H9 (cell line): ENCODE data around the gene TLR3. TPM values are rescaled to one million over a fixed set of nuclear protein-coding genes. Genes with fewer than 3 reads are reported as not detected.

Experiments
- DNase-seq: peaks from one replicate; pipeline ENCODE4 v3.0.0-alpha.2; 2017
- H2AFZ ChIP-seq: one replicate; pipeline ENCODE4 v1.6.1; 2013; ENCODE audit warnings: mild to moderate bottlenecking, low read length, control low read depth, moderate library complexity
- H2AK5ac ChIP-seq: 2 replicates; pipeline ENCODE4 v1.6.1; 2013; ENCODE audit warnings: low read length, control low read depth, mixed read lengths; ENCODE audit not compliant: insufficient read length
- H2BK120ac ChIP-seq: one replicate; pipeline ENCODE4 v1.6.1; 2013; ENCODE audit warnings: low read depth, mild to moderate bottlenecking, low read length, control low read depth, inconsistent platforms; ENCODE audit not compliant: poor library complexity, severe bottlenecking
- H2BK12ac ChIP-seq: 2 replicates; pipeline ENCODE4 v1.6.1; 2013; ENCODE audit warnings: low read length, control low read depth, mixed read lengths, low read depth; ENCODE audit not compliant: insufficient read length
- H2BK15ac ChIP-seq: 2 replicates; pipeline ENCODE4 v1.6.1; 2013; ENCODE audit warnings: low read depth, low read length, control low read depth
- H2BK20ac ChIP-seq: one replicate; pipeline ENCODE4 v1.6.1; 2013; ENCODE audit warnings: low read depth, mild to moderate bottlenecking, low read length, control low read depth, inconsistent platforms; ENCODE audit not compliant: poor library complexity, severe bottlenecking
- H2BK5ac ChIP-seq: 2 replicates; pipeline ENCODE4 v1.6.1; 2013; ENCODE audit warnings: low read length, control low read depth, mixed read lengths; ENCODE audit not compliant: insufficient read length
- H3K14ac ChIP-seq: 2 replicates; pipeline ENCODE4 v1.6.1; 2013; ENCODE audit warnings: low read length, control low read depth; ENCODE audit not compliant: insufficient read depth
- H3K18ac ChIP-seq: 2 replicates; pipeline ENCODE4 v1.6.1; 2013; ENCODE audit warnings: low read depth, mild to moderate bottlenecking, mixed read lengths, low read length, control low read depth; ENCODE audit not compliant: insufficient read length
- H3K23ac ChIP-seq: 2 replicates; pipeline ENCODE4 v1.6.1; 2013; ENCODE audit warnings: low read length, control low read depth, mixed read lengths, low read depth; ENCODE audit not compliant: insufficient read length
- H3K23me2 ChIP-seq: 2 replicates; pipeline ENCODE4 v1.6.1; 2013; ENCODE audit warnings: low read depth, mild to moderate bottlenecking, mixed read lengths, low read length, control low read depth; ENCODE audit not compliant: insufficient read length, poor library complexity, severe bottlenecking
- H3K27ac ChIP-seq: 2 replicates; pipeline ENCODE4 v1.5.1; 2013; ENCODE audit warnings: low read length, control low read depth, mixed read lengths, low read depth; ENCODE audit not compliant: insufficient read length
- H3K27me3 ChIP-seq: 2 replicates; pipeline ENCODE4 v1.6.1; 2013; ENCODE audit warnings: low read length, control low read depth, inconsistent platforms; ENCODE audit not compliant: insufficient read depth
- H3K4ac ChIP-seq: 2 replicates; pipeline ENCODE4 v1.6.1; 2013; ENCODE audit warnings: low read depth, mild to moderate bottlenecking, control low read depth, inconsistent platforms, low read length, moderate library complexity
- H3K4me1 ChIP-seq: 2 replicates; pipeline ENCODE4 v1.6.1; 2013; ENCODE audit warnings: low read length, control low read depth, inconsistent platforms; ENCODE audit not compliant: insufficient read depth
- H3K4me2 ChIP-seq: 2 replicates; pipeline ENCODE4 v1.6.1; 2013; ENCODE audit warnings: low read length, control low read depth, mixed read lengths; ENCODE audit not compliant: insufficient read length, insufficient read depth
- H3K56ac ChIP-seq: 2 replicates; pipeline ENCODE4 v1.6.1; 2013; ENCODE audit warnings: low read depth, mild to moderate bottlenecking, mixed read lengths, low read length, control low read depth; ENCODE audit not compliant: insufficient read length
- H3K79me1 ChIP-seq: 2 replicates; pipeline ENCODE4 v1.6.1; 2013; ENCODE audit warnings: low read depth, mild to moderate bottlenecking, moderate library complexity, low read length, control low read depth, inconsistent platforms; ENCODE audit not compliant: insufficient read depth, poor library complexity, severe bottlenecking
- H3K79me2 ChIP-seq: 2 replicates; pipeline ENCODE4 v1.6.1; 2013; ENCODE audit warnings: low read length, control low read depth, inconsistent platforms; ENCODE audit not compliant: insufficient read depth
- H3K9ac ChIP-seq: 2 replicates; pipeline ENCODE4 v1.6.1; 2013; ENCODE audit warnings: low read length, control low read depth, mixed read lengths; ENCODE audit not compliant: insufficient read length; ENCODE audit errors: extremely low read depth
- H3K9me3 ChIP-seq: one replicate; pipeline ENCODE4 v1.6.1; 2013; ENCODE audit warnings: low read depth, low read length, inconsistent platforms; ENCODE audit not compliant: control insufficient read depth
- H3T11ph ChIP-seq: one replicate; pipeline ENCODE4 v1.6.1; 2013; ENCODE audit warnings: mild to moderate bottlenecking, low read length, control low read depth, inconsistent platforms
- H4K20me1 ChIP-seq: one replicate; pipeline ENCODE4 v1.6.1; 2013; ENCODE audit not compliant: control insufficient read depth, insufficient read length, insufficient read depth
- H4K5ac ChIP-seq: 2 replicates; pipeline ENCODE4 v1.6.1; 2013; ENCODE audit warnings: low read depth, mild to moderate bottlenecking, mixed read lengths, low read length, control low read depth; ENCODE audit not compliant: insufficient read length
- H4K8ac ChIP-seq: replicated peaks from 2 replicates; pipeline ENCODE4 v1.6.1; 2013; ENCODE audit warnings: low read length, control low read depth, mixed read lengths, low read depth; ENCODE audit not compliant: insufficient read length
- H4K91ac ChIP-seq: 2 replicates; pipeline ENCODE4 v1.6.1; 2013; ENCODE audit warnings: low read depth, mild to moderate bottlenecking, moderate library complexity, mixed read lengths, low read length, control low read depth; ENCODE audit not compliant: insufficient read length
- H3K27ac Mint-ChIP-seq, 3 experiments: 2 replicates in 2 of 3; 3 replicates in 1 of 3; pipeline ENCODE4 v1.8.0; 2020 to 2021; ENCODE audit warnings: mixed read lengths in 3 of 3, mild to moderate bottlenecking in 1 of 3, moderate library complexity in 1 of 3
- H3K27me3 Mint-ChIP-seq: 2 replicates; pipeline ENCODE4 v1.8.0; 2021; ENCODE audit warnings: low read depth, mild to moderate bottlenecking, moderate library complexity, mixed read lengths
- H3K36me3 Mint-ChIP-seq, 3 experiments: 2 replicates in 2 of 3; 3 replicates in 1 of 3; pipeline ENCODE4 v1.8.0; 2020 to 2021; ENCODE audit warnings: low read depth in 3 of 3, mixed read lengths in 3 of 3; ENCODE audit not compliant: insufficient read depth in 1 of 3
- H3K4me1 Mint-ChIP-seq, 2 experiments: 2 replicates each; pipeline ENCODE4 v1.8.0; 2020; ENCODE audit warnings: mixed read lengths in 2 of 2
- H3K4me3 Mint-ChIP-seq, 2 experiments: 2 replicates in 1 of 2; 3 replicates in 1 of 2; pipeline ENCODE4 v1.8.0; 2020 to 2021; ENCODE audit warnings: mild to moderate bottlenecking in 2 of 2, mixed read lengths in 2 of 2, moderate library complexity in 1 of 2
- H3K9me3 Mint-ChIP-seq, 2 experiments: 2 replicates in 1 of 2; 3 replicates in 1 of 2; pipeline ENCODE4 v1.8.0; 2020; ENCODE audit warnings: mild to moderate bottlenecking in 2 of 2, mixed read lengths in 2 of 2, moderate library complexity in 1 of 2
- WGBS: extraction: QIAGEN DNeasy Blood & Tissue Kit; methylation state at CpG from one replicate; pipeline ENCODE4 v1.1.7; 2013; ENCODE audit warnings: missing lambda C conversion rate, low lambda C conversion rate, mixed read lengths; ENCODE audit not compliant: insufficient read length; ENCODE audit errors: extremely low coverage; 5-methylcytosine and 5-hydroxymethylcytosine counted together
- total RNA-seq: library from RNA; stranded (reverse); gene quantifications from 2 replicates; pipeline ENCODE4 v1.2.1, GENCODE V29; 2021
- TF ChIP-seq, protein P1 (sequence below): fragments of 200-600 bp; sonication (generic); conservative IDR thresholded peaks from 3 replicates; pipeline ENCODE4 v1.8.0; 2021; ENCODE audit warnings: antibody characterized with exemption, mild to moderate bottlenecking

The TLR3 gene
- total RNA-seq, 1 experiment from 2014 or later, result 0.92 TPM

DNA sequence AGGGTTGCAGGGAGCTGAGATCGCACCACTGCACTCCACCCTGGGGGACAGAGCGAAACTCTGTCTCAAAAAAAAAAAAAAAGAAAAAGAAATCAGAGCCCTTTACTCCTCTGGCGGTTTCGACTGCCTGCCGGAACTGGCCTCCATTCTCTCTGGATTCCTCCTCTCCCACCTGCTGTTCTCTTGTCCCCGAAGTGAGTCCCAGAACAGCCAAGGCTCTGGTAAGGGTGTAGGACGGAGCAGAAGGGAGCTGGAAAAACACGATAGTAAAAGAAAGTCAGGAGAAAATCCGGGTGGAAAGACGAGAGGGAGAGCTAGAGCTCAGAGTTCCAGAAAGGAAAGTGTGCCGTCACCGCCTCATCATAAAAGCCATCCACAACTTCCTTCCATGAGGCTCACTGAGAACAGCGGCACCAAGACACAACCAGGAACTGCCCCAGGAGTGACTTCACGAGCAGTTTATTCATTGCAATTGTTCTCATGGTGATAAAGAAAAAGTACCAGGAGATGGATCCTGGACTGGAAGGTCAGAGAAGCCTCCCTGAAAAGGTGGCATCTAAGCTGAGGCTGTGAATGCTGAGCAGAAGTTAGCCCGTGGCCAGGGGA is 12.3 kb downstream of the TLR3 start:
- H2AFZ ChIP-seq, result no peak overlapping the region
- H3K36me3 Mint-ChIP-seq, result peaks cover 0 to 16% (median 2%) of the 10 kb centered on the region in 3 experiments; a peak in 3 of 7 replicates
- peak overlapping the region; percentile 83 for H3K27ac ChIP-seq
- peak overlapping the region; percentile 87 for H3K18ac ChIP-seq
- peaks cover 4% of the 10 kb centered on the region; the same call in 1 of the 2 replicates for H3K4me1 ChIP-seq
- H4K5ac ChIP-seq, result peak overlapping the region; percentile 73
- no peak overlapping the region for H3K56ac ChIP-seq
- no peaks in the 10 kb centered on the region for H3K79me1 ChIP-seq
- H3K4me1 Mint-ChIP-seq, result peaks cover 29 to 39% of the 10 kb centered on the region in 2 experiments
- H3K27ac Mint-ChIP-seq, result peak overlapping the region; percentile 94 to 98 (median 98)
- no peak overlapping the region for H2BK15ac ChIP-seq
- H2BK5ac ChIP-seq, result no peak overlapping the region
- no peak overlapping the region for H3K23ac ChIP-seq
- H3K4ac ChIP-seq, result no peak overlapping the region
- no peak overlapping the region for H3K9ac ChIP-seq
- H3K23me2 ChIP-seq, result no peaks in the 10 kb centered on the region
- TF ChIP-seq, protein P1, sequence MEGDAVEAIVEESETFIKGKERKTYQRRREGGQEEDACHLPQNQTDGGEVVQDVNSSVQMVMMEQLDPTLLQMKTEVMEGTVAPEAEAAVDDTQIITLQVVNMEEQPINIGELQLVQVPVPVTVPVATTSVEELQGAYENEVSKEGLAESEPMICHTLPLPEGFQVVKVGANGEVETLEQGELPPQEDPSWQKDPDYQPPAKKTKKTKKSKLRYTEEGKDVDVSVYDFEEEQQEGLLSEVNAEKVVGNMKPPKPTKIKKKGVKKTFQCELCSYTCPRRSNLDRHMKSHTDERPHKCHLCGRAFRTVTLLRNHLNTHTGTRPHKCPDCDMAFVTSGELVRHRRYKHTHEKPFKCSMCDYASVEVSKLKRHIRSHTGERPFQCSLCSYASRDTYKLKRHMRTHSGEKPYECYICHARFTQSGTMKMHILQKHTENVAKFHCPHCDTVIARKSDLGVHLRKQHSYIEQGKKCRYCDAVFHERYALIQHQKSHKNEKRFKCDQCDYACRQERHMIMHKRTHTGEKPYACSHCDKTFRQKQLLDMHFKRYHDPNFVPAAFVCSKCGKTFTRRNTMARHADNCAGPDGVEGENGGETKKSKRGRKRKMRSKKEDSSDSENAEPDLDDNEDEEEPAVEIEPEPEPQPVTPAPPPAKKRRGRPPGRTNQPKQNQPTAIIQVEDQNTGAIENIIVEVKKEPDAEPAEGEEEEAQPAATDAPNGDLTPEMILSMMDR, result no peak
- no peak overlapping the region for H3T11ph ChIP-seq
- H3K14ac ChIP-seq, result 0 out of 2 replicates have a peak overlapping the region, but pooled peaks have one; percentile 9
- peak; percentile 81 for DNase-seq
- peak overlapping the region; percentile 52 for H3K4me2 ChIP-seq
- peaks cover 2% of the 10 kb centered on the region; the same call in 1 of the 2 replicates for H3K27me3 Mint-ChIP-seq
- H3K4me3 Mint-ChIP-seq, result peak overlapping the region; percentile 41 to 43
- no peak overlapping the region for H4K8ac ChIP-seq
- H2BK12ac ChIP-seq, result no peak overlapping the region
- no peaks in the 10 kb centered on the region for H4K20me1 ChIP-seq
- H2BK20ac ChIP-seq, result no peak overlapping the region
- peaks cover 0 to 2% of the 10 kb centered on the region in 2 experiments; a peak in 2 of 5 replicates for H3K9me3 Mint-ChIP-seq
- H2BK120ac ChIP-seq, result no peak overlapping the region
- no peaks in the 10 kb centered on the region for H3K79me2 ChIP-seq
- H4K91ac ChIP-seq, result no peak overlapping the region
- H2AK5ac ChIP-seq, result no peak overlapping the region
- no peaks in the 10 kb centered on the region for H3K27me3 ChIP-seq
- no CpG with 5 or more reads among the region's 15 CpGs for WGBS
- no peaks in the 10 kb centered on the region for H3K9me3 ChIP-seq
